ENCODE data around the gene HOXC11.

The HOXC11 gene

DNA sequence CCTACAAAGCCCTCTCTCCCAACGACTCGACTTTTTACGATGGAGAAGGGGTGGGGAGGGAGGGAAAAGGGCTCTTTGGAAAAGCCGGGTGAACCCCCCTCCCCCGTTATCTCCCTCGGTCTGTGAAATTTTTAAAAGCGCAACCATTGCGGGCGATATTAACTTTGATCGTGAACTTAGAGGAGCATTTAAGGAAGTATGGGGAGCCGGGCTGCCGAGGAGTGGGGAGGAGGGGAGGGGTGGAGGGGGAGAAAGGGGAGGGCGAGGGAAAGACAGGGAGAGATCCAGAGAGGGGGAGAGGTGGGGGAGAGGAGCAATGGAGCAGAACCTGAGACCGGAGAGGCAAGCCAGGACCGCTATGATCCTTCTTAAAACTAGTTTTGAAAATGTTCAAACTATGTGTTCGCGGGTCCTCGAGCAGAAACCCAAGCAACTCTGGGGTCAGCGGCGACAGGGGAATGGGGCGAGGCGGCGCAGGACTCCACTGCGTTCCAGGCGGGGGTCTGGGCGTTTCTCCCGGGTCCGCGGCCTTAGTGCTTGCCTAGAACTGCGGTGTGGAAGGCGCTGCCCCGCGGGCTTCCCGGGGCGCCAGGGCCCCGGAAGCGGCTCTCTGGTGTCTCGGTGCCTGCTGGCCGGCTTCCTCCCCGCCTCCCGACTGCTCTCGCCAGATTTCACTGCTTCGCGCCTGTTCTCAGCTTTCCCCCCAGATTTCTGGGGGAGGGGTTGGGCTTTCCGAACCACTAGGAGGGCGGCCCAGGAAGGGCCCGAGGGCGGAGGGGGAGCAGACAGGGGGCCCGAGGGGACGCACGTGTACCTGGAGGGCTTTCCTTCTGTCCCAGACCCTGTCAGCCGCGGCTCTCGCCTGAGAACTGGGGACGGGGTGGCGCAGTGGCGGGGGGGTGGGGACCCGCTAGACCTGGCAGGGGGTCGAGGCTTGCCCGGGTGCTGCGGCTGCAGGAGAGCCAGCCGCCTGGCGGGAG is 1.4 kb downstream of the HOXC11 start, which contains the start of gene HOTAIR:
TSS of gene HOTAIR (minus strand) at position 871 of the 980 bp plus-strand sequence.
- no peak for DNase-seq

- DNase-seq = no peak
Measured at GRCh38 chr12:53975064-53975471, 2.1 kb downstream of the HOXC11 start.

DNA sequence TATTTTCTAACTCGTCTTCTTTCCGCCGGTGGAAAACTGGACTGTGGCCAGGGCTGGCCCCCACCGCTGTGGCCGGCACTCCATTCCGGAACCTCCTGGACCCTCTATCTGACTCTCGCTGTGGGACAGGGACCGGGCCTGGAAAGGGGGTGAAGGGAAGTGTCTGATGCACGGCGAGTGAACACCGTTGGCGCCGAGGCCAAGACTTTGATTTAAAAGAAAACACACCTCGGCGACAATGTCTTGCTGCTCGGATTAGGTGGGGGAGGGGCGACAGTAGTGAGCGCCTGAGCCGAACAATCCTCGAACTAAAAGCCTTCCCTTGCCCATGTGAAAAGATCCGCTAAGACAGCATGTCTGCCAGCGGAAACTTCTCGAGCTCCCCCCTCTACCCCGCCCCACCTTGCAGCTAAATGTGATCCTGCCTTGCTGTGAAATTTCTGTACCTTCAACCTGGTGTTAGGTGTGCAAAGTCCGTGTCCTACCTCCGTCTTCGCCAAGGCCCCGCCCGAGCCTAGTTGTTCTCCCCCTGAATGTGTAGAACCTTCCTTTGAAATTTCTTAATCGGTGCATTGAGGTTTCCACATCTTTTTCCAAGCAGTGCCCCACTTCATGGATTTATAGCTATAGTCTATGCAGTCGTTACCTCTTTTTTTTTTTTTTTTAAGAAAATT is 2.7 kb downstream of the HOXC11 start:
- no peak for DNase-seq

GRCh38 chr12:53976172-53976822 is 3.4 kb downstream of the HOXC11 start:
- DNase-seq = no peak

DNA sequence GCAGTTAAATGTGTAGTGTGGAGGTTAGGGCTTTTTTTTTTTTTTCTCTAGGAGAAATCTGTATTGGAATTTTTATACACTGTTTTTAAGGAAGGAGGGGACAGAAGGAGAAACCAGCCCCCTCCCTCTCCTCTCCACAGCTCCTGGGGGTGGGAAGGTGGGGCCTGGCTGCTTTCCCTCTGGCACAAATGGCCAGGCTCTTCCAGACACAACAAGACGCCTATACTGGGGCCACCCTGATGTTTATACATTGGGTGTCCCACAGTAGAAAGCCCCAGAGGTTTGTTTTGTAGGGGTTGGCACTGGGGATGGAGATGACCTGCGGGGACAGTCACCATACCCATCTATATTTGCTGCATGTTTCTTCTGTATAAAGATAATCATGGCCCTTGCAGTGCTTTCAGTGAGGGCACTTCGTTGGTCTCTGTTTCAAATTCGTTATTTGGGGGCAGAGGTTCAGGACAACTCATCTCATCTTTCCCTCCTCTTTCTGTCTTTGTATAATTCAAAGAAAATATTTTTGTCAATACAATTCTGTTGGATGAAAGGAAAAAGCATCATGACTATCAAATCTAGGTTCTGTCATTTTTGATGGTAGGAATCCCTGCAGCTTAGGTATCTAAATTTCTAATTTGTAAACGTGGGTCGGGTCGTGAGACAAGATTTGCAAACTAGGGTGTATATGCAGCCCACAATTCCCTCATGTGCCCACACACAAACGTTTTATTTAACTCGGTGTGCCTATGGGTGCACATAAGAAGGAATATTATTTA is 4.1 kb downstream of the HOXC11 start:
- DNase-seq = no peak

DNA sequence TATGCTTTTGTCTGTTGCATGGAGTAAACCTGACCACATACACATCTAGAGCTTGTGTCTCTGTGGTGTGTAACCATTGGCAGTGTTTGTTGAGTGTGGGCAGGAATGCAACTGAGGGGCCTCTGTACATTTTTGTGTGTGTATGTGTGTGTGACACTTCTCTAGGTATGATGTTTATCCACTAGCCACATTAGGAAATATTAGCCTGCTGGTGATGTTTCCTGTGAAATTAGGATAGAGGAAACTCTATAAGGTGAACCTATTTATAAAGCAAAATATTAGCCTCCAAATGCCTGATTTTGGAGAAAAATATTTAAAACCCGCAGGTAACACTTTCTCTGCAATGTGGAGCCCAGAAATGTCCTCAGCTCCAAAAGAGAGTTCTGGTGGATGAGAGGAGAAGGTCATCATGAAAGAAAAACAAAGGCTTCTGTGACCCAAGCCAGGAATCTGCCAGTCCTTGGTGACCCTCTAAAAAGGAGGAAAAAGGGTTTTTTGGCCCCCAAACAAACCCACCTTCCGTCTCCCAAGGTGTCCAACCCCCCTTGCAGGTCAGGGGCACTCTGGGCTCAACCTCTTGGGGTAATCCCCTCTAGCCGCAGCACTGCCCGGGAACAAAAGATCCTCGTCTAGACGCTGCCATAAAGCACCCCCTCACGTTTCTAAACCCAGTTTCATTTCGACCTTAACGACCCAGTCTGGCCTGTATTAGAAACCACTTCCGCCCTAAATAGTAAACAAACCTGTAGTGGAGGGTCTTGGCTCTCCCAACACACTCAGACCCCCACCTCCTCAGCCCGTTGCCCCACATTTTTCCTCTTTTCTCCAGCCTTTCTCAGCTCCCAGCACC is 4.9 kb downstream of the HOXC11 start:
- DNase-seq = no peak

DNA sequence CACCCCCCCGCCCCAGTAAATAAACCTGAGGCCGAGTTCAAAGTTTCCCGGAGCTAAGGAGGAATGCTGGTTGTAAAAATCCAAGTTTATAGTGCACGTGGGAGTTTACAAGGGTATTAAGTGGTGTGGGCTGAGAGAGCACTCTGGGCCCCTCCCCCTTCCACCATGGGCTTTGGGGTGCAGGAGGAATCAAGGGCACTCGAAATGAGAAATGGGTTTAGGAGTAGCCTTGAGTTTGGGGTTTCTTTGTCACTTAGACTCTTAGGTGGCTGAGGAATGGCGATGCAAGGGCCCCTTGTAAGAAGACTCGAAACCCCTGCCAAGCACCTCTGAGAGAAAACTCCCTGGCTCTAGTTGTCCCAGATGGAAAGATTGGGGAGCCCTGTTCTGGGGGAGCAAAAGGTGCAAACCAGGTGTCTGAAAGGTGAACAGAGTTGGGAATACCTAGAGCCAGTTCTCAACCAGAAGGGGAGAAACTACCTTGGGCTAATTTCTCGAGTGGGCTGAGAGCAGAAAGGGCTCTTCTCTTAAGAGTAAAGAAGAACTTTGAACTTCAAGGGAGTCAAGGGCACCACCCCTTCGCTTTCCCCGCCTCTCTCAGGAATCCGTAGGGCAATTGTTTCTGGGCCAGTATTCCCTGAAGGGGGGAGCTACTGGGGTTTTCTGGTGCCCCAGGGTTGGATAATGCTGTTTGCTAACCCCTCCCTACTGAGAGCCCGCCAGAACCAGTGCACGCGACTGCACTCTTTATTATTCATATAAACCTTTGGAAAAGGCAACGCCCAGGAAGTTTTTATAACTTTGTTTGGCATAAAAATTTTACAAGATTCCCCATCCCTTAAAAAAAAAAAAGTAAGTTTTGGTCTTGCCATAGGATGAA is 5.8 kb downstream of the HOXC11 start:
- DNase-seq = no peak

- DNase-seq = no peak
Measured at GRCh38 chr12:53980104-53980801, 7.3 kb downstream of the HOXC11 start.

GRCh38 chr12:53980802-53981496 is 8.0 kb downstream of the HOXC11 start:
- no peak for DNase-seq

- DNase-seq = no peak
Measured at GRCh38 chr12:53981634-53982565, 9.0 kb downstream of the HOXC11 start.

DNA sequence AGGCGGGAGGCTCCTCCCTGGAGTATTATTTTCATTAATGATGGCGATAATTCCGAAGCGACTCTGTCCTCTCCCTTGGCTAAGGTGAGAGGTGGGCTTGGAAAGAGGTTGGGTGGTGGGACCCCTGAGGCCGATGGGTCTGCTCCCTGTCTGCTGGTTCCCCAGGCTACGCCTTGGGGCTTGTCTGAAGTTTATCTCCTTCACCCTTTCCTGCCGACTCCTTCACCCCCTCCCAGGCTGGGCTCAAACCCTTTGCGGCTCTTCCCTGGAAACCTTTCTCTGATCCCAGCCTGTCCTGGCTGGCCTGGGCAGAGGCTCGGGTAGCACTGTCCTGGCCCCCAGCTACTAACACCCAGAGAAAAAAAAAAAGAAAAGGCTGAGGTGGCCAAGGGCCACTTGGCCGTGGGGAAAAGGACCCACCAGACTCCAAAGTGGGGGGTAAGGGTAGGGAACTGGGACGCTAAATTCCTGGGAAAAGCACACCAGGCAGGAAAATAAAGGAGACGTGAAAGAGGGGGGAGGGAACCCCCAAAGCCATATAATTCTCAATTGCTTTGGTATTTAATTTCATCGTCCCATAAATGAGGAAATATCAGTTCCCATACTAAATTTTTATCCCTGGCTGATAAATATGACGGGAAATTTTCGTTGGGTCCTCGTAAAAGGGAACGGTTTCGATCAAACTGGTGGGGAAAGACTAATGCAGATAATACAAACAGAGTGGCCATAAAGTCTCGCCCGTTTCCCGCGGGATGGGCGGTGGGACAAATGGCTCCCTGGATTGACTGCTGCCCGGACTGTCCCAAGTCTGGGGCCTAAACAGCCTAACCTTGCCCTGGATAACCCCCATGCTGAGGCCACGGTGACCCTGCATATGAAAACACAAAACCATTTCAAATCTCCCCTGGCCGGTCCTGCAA is 10.0 kb downstream of the HOXC11 start:
- no peak for DNase-seq

- no peak for DNase-seq
Measured at GRCh38 chr12:53983568-53983949, 10.6 kb downstream of the HOXC11 start.

- no peak for DNase-seq
Measured at GRCh38 chr12:53983950-53984572, 11.1 kb downstream of the HOXC11 start.

- DNase-seq = peak; percentile 94
Measured at GRCh38 chr12:53984901-53985691, 12.2 kb downstream of the HOXC11 start, which contains the start of gene HOXC10. HOXC10 (plus strand) TSS chr12:53985146; CDS start chr12:53985260, 114 bp downstream.

DNA sequence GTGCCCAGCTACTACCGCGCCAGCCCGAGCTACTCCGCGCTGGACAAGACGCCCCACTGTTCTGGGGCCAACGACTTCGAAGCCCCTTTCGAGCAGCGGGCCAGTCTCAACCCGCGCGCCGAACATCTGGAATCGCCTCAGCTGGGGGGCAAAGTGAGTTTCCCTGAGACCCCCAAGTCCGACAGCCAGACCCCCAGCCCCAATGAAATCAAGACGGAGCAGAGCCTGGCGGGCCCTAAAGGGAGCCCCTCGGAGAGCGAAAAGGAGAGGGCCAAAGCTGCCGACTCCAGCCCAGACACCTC is 12.7 kb downstream of the HOXC11 start:
- DNase-seq = no peak

All from NCI-H187 treated with DMSO at 0.1 percent for 48 hours (cell line).